Measurements from ENCODE around the gene FANCI. TPM values are rescaled to one million over a fixed set of nuclear protein-coding genes. Genes with fewer than 3 reads are reported as not detected.
A peak's percentile ranks its signal among the peaks of the same experiment; 100 is the strongest.

FANCI gene
- total and polyA plus RNA-seq, 2 experiments from 2014 or later = 63.6 to 66.8 TPM

DNA sequence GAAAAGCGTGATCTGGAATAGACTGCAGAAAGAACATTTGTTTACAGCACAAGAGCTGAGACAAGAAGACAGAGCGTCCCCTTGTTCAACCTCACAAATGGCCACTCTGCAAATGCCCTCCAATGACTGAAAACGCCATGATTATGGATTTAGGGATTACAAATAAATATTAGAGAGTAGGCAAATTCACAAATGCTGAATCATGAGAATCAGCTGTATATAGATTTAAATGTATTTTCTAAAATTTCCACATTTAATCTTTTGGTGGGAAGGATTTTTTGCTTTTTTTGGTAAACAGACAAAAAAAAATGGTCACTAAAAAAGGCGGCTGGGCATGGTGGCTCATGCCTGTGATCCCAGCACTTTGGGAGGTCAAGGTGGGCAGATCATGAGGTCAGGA is 101.5 kb downstream of the FANCI start (continued):
- TF ChIP-seq, protein P1, sequence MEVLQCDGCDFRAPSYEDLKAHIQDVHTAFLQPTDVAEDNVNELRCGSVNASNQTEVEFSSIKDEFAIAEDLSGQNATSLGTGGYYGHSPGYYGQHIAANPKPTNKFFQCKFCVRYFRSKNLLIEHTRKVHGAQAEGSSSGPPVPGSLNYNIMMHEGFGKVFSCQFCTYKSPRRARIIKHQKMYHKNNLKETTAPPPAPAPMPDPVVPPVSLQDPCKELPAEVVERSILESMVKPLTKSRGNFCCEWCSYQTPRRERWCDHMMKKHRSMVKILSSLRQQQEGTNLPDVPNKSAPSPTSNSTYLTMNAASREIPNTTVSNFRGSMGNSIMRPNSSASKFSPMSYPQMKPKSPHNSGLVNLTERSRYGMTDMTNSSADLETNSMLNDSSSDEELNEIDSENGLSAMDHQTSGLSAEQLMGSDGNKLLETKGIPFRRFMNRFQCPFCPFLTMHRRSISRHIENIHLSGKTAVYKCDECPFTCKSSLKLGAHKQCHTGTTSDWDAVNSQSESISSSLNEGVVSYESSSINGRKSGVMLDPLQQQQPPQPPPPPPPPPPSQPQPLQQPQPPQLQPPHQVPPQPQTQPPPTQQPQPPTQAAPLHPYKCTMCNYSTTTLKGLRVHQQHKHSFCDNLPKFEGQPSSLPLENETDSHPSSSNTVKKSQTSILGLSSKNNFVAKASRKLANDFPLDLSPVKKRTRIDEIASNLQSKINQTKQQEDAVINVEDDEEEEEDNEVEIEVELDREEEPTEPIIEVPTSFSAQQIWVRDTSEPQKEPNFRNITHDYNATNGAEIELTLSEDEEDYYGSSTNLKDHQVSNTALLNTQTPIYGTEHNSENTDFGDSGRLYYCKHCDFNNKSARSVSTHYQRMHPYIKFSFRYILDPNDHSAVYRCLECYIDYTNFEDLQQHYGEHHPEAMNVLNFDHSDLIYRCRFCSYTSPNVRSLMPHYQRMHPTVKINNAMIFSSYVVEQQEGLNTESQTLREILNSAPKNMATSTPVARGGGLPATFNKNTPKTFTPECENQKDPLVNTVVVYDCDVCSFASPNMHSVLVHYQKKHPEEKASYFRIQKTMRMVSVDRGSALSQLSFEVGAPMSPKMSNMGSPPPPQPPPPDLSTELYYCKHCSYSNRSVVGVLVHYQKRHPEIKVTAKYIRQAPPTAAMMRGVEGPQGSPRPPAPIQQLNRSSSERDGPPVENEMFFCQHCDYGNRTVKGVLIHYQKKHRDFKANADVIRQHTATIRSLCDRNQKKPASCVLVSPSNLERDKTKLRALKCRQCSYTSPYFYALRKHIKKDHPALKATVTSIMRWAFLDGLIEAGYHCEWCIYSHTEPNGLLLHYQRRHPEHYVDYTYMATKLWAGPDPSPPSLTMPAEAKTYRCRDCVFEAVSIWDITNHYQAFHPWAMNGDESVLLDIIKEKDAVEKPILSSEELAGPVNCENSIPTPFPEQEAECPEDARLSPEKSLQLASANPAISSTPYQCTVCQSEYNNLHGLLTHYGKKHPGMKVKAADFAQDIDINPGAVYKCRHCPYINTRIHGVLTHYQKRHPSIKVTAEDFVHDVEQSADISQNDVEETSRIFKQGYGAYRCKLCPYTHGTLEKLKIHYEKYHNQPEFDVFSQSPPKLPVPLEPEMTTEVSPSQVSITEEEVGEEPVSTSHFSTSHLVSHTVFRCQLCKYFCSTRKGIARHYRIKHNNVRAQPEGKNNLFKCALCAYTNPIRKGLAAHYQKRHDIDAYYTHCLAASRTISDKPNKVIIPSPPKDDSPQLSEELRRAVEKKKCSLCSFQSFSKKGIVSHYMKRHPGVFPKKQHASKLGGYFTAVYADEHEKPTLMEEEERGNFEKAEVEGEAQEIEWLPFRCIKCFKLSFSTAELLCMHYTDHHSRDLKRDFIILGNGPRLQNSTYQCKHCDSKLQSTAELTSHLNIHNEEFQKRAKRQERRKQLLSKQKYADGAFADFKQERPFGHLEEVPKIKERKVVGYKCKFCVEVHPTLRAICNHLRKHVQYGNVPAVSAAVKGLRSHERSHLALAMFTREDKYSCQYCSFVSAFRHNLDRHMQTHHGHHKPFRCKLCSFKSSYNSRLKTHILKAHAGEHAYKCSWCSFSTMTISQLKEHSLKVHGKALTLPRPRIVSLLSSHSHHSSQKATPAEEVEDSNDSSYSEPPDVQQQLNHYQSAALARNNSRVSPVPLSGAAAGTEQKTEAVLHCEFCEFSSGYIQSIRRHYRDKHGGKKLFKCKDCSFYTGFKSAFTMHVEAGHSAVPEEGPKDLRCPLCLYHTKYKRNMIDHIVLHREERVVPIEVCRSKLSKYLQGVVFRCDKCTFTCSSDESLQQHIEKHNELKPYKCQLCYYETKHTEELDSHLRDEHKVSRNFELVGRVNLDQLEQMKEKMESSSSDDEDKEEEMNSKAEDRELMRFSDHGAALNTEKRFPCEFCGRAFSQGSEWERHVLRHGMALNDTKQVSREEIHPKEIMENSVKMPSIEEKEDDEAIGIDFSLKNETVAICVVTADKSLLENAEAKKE (CRISPR knock-in tag; IDR thresholded peaks at IDR 0.05) = no peak
- TF ChIP-seq, protein P2, sequence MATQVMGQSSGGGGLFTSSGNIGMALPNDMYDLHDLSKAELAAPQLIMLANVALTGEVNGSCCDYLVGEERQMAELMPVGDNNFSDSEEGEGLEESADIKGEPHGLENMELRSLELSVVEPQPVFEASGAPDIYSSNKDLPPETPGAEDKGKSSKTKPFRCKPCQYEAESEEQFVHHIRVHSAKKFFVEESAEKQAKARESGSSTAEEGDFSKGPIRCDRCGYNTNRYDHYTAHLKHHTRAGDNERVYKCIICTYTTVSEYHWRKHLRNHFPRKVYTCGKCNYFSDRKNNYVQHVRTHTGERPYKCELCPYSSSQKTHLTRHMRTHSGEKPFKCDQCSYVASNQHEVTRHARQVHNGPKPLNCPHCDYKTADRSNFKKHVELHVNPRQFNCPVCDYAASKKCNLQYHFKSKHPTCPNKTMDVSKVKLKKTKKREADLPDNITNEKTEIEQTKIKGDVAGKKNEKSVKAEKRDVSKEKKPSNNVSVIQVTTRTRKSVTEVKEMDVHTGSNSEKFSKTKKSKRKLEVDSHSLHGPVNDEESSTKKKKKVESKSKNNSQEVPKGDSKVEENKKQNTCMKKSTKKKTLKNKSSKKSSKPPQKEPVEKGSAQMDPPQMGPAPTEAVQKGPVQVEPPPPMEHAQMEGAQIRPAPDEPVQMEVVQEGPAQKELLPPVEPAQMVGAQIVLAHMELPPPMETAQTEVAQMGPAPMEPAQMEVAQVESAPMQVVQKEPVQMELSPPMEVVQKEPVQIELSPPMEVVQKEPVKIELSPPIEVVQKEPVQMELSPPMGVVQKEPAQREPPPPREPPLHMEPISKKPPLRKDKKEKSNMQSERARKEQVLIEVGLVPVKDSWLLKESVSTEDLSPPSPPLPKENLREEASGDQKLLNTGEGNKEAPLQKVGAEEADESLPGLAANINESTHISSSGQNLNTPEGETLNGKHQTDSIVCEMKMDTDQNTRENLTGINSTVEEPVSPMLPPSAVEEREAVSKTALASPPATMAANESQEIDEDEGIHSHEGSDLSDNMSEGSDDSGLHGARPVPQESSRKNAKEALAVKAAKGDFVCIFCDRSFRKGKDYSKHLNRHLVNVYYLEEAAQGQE (IDR thresholded peaks at IDR 0.05; ENCODE audit: unreplicated experiment) = no peak
- TF ChIP-seq ZNF331 (CRISPR knock-in tag; IDR thresholded peaks at IDR 0.05; ENCODE audit: low read depth) (no peak), CREB1 (CRISPR knock-in tag; IDR thresholded peaks at IDR 0.05; ENCODE audit: low read depth) (no peak)

DNA sequence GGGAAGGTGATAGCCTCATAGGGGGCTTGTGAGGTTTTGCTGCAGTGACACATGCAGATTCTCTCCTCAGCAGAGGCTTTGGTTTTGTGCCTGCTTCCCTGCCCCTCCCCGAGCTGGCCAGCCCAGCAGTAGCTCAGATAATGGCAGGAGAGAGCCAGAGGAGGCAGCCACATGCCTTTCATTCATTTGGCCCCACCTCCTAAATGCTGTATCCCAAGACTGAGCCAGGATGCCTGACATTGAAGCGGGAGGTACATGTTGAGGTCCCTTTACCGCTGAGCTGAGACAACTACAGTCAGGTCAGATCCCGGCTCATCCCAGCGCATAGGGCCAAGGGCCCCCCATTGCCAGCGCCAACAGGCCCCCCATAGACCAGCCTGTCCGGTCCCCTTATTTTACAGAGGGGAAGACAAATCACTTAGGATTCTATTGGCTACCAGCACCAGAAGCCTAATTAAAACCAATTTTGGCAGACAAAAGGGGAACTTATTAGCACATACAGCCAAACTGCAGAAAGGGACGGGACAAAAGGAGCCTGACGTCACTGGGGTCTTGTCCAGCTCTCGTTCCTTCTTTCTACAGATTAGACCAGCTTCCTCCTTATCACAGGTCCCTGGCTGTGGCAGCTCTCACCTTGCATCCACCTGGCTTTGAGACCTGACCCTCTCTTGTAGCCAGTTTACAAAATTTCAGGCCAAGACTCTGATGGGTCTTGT is 102.9 kb downstream of the FANCI start:
- H2AFZ ChIP-seq = peak overlapping the region; percentile 88
- H3K9me2 ChIP-seq (ENCODE audit: insufficient read depth) = no peaks in the 10 kb centered on the region
- peaks cover 10% of the 10 kb centered on the region for H3K4me1 ChIP-seq (ENCODE audit: insufficient read depth)
- no peaks in the 10 kb centered on the region for H4K20me1 ChIP-seq (replicated peaks; ENCODE audit: insufficient read depth)
- H3K27me3 ChIP-seq (ENCODE audit: insufficient read depth) = peaks cover 4% of the 10 kb centered on the region; the same call in 1 of the 2 replicates
- no peaks in the 10 kb centered on the region for H3K36me3 Mint-ChIP-seq (ENCODE audit: low read depth)
- no peaks in the 10 kb centered on the region for H3K36me3 ChIP-seq (ENCODE audit: insufficient read depth)
- H3K27ac ChIP-seq (ENCODE audit: low read depth) = no peak overlapping the region
- H3K4me2 ChIP-seq = no peak overlapping the region
- no peaks in the 10 kb centered on the region for H3K79me2 ChIP-seq (replicated peaks; ENCODE audit: insufficient read depth)
- no peak overlapping the region for H3K4me3 ChIP-seq
- H3K27ac Mint-ChIP-seq = no peak overlapping the region
- H3K4me1 Mint-ChIP-seq = peaks cover 8% of the 10 kb centered on the region; the same call in 2 of the 3 replicates
- ATAC-seq = peak; percentile 98
- TF ChIP-seq NANOG (IDR thresholded peaks at IDR 0.05; ENCODE audit: borderline replicate concordance) (no peak), JUNB (IDR thresholded peaks at IDR 0.05; ENCODE audit: unreplicated experiment) (no peak), EZH2 (IDR thresholded peaks at IDR 0.05; ENCODE audit: low read depth, unreplicated experiment) (no peak), POLR2AphosphoS5 (IDR thresholded peaks at IDR 0.05; ENCODE audit: low read depth) (no peak)
- TF ChIP-seq, protein P2 (IDR thresholded peaks at IDR 0.05; ENCODE audit: unreplicated experiment) = no peak
- H3K9me3 Mint-ChIP-seq = no peaks in the 10 kb centered on the region
- no peak overlapping the region for H3K4me3 Mint-ChIP-seq
- DNase-seq (ENCODE audit: low spot score) = peak; percentile 83
- peaks cover 6% of the 10 kb centered on the region for H3K27me3 Mint-ChIP-seq (ENCODE audit: insufficient read depth, low read depth, poor library complexity)
- H3F3A ChIP-seq (replicated peaks; ENCODE audit: low read depth) = no peaks in the 10 kb centered on the region

Measured in GM23338 (cell line).